Right atrium auricular region (tissue), 2 donors: ENCODE data around the gene CEACAM18. TPM values are rescaled to one million over a fixed set of nuclear protein-coding genes. Genes with fewer than 3 reads are reported as not detected.

Source experiments
- DNase-seq: peaks from one replicate; pipeline ENCODE4 v3.0.0-alpha.2; 2019; ENCODE audit warnings: low spot score
- H3K27ac ChIP-seq, 2 donors: fragments of 200-600 bp; sonication (generic); 1 replicate in 1 of 2; 2 replicates in 1 of 2; pipeline ENCODE4 v1.5.1; 2016 to 2019
- H3K27me3 ChIP-seq, 2 donors: fragments of 200-600 bp; sonication (generic); one replicate each; pipeline versions ENCODE4 v1.5.1 to v1.6.0; 2017 to 2019
- H3K36me3 ChIP-seq: fragments of 200-600 bp; sonication (generic); one replicate; pipeline ENCODE4 v1.5.1; 2016
- H3K4me1 ChIP-seq, 2 donors: fragments of 200-600 bp; sonication (generic); one replicate each; pipeline versions ENCODE4 v1.5.1 to v1.6.0; 2017 to 2019
- H3K4me3 ChIP-seq, 2 donors: fragments of 200-600 bp; sonication (generic); 1 replicate in 1 of 2; 2 replicates in 1 of 2; pipeline ENCODE4 v1.5.1; 2017 to 2019; ENCODE audit warnings: mild to moderate bottlenecking in 1 of 2, moderate library complexity in 1 of 2
- H3K9me3 ChIP-seq, 2 donors: fragments of 200-600 bp; sonication (generic); one replicate each; pipeline ENCODE4 v1.5.1; 2019
- total RNA-seq, 2 donors: library from RNA; depleted of rRNA; stranded (reverse); fragments of >200 nt; gene quantifications; one replicate each; pipeline ENCODE4 v1.1.0, GENCODE V29; 2016
- TF ChIP-seq, protein P1 (sequence below), 2 donors: fragments of 200-600 bp; sonication (generic); IDR thresholded peaks; one replicate each; pipeline ENCODE4 v1.5.1; 2019; ENCODE audit warnings: antibody characterized with exemption in 2 of 2

Gene CEACAM18
- total RNA-seq, 2 donors from 2014 or later, result not detected

DNA sequence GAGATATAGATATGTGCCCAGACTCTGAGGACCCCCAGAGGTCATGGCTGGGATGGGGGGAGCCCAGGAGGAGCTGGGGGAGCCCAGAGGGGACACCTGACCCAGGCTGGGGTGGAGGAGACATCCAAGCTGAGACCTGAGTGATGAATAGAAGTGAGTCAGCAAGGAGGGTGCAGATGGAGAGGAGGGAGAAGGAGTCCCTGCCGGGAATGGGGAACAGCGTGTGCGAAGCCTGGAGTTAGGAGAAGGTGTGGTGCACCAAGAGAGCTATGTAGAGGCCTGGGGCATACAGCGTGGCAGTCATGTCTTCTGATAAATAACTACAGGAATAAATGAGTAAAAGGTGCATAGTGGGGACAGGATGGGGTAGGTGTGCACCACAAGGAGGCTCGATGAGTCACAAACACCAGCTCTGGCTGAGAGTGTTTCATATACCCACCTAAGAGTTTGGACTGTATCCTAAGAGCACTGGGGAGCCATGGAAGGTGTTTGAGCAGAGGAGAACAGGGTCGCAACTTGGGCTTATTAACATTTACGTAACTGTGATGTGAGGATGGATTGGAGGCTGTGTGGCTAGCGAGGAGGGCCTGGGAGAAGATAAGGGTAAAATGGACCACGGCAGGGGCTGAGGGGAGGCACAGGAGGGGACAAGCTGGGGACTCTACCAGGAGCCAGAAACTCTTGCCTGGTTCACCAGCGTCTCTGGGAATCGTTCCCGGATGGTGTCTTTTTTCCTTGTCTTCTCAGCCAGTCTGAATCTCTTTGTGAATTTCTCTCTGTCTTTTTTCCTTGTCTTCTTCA, 1.4 kb downstream of the CEACAM18 start:
- Histone ChIP-seq H3K27ac (no peak overlapping the region), H3K36me3 (no peaks in the 10 kb centered on the region), H3K27me3 (no peaks in the 10 kb centered on the region), H3K9me3 (no peaks in the 10 kb centered on the region), H3K4me3 (no peak overlapping the region), H3K4me1 (no peaks in the 10 kb centered on the region)
- TF ChIP-seq, protein P1, sequence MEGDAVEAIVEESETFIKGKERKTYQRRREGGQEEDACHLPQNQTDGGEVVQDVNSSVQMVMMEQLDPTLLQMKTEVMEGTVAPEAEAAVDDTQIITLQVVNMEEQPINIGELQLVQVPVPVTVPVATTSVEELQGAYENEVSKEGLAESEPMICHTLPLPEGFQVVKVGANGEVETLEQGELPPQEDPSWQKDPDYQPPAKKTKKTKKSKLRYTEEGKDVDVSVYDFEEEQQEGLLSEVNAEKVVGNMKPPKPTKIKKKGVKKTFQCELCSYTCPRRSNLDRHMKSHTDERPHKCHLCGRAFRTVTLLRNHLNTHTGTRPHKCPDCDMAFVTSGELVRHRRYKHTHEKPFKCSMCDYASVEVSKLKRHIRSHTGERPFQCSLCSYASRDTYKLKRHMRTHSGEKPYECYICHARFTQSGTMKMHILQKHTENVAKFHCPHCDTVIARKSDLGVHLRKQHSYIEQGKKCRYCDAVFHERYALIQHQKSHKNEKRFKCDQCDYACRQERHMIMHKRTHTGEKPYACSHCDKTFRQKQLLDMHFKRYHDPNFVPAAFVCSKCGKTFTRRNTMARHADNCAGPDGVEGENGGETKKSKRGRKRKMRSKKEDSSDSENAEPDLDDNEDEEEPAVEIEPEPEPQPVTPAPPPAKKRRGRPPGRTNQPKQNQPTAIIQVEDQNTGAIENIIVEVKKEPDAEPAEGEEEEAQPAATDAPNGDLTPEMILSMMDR (IDR thresholded peaks at IDR 0.05), result no peak
- DNase-seq, result no peak

DNA sequence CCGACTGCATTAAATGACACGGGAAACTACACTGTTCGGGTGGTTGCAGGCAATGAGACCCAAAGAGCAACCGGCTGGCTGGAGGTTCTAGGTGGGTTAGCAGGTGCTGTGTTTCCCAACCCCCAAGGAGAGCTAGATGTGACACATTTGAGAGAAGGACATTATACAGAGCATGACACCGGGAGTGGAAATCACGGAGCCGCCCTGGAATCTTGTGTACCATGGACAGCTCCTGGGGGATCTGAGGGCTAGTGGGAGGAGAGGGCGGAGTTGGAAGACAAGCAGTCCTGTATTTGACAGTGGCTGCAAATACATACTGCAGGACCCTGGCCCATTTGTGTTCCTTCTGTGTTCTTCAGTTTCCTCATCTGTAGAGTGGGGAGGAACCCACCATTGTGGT, 2.3 kb downstream of the CEACAM18 start:
- H3K9me3 ChIP-seq, result no peaks in the 10 kb centered on the region
- no peak overlapping the region for H3K27ac ChIP-seq
- H3K4me1 ChIP-seq, result no peaks in the 10 kb centered on the region
- H3K36me3 ChIP-seq, result no peaks in the 10 kb centered on the region
- no peaks in the 10 kb centered on the region for H3K27me3 ChIP-seq
- TF ChIP-seq, protein P1 (IDR thresholded peaks at IDR 0.05), result no peak
- H3K4me3 ChIP-seq, result no peak overlapping the region
- DNase-seq, result no peak

DNA sequence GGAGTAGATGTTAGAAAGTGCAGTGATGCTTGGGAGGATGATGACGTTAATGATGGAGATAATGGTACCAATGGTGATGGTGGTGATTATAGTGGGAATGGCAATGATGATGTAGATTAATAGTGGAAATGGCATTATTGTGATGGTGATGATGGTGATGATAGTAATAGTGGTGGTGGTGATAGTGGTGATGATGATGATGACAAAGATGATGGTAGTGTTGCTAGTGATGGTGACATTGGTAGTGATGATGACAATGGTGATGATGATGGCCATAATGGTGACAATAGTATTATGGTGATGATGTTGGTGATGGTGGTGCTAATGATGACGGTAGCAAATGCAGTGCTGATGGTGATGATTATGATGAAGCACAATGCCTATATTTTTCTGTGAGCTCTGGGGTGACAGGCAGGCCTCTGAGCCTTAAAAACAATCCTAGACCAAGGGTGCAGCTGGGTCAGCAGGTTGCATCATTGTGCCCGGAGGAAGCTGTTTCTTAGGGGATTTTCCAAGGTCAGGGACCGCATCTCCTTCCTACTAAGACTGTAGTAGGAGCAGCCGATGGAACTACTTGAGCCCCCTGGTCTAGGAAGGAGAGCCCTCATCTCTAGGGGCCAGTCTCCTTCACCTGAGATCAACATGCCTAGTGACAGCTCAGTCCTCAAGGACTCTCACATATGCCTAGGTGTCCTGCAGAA, 7.8 kb downstream of the CEACAM18 start:
- Histone ChIP-seq H3K4me3 (no peak overlapping the region), H3K4me1 (no peaks in the 10 kb centered on the region), H3K27ac (no peak overlapping the region), H3K27me3 (no peaks in the 10 kb centered on the region), H3K36me3 (no peaks in the 10 kb centered on the region), H3K9me3 (no peaks in the 10 kb centered on the region)
- TF ChIP-seq, protein P1 (IDR thresholded peaks at IDR 0.05), result no peak
- no peak for DNase-seq

DNA sequence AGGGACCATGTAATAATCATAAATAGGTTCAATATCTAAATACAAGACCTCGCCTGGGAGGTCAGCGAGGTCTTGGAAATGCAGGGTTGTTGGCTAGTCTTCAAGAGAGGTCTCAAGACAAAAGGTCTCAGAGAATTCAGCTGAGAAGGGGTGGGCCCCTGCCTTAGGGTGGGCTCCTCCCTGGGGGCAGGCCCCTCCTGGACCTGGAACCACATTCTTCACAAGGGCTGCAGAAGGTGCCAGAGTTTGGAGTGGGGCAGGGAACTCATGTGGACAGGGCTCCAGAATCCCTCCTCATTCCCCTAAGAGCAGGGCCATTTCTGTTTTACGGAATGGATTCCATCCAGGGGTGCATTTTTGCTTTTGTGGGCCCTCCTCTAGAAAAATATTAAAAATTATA, 10.2 kb downstream of the CEACAM18 start:
- Histone ChIP-seq H3K27ac (no peak overlapping the region), H3K4me1 (no peaks in the 10 kb centered on the region), H3K36me3 (no peaks in the 10 kb centered on the region), H3K4me3 (no peak overlapping the region), H3K9me3 (no peaks in the 10 kb centered on the region), H3K27me3 (no peaks in the 10 kb centered on the region)
- DNase-seq, result no peak
- TF ChIP-seq, protein P1 (IDR thresholded peaks at IDR 0.05), result no peak

DNA sequence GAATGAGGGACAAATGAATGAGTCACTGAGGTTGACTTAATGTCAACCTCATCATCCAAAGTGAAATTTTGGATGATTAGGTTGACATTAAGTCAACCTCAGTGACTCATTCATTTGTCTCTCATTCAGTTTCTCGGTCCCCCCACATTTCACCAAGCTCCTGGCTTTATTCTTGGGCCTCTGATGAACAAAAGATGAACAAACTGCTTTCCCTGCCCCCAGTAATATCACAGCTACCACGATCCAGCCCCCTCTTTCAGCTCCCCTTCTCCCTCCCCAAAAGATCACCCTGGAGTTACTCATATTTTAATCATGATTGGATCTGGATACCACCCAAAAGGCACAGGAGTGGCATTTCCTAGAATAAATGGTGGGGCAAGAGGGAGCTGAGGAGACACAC, 10.8 kb downstream of the CEACAM18 start:
- DNase-seq, result no peak
- H3K4me1 ChIP-seq, result no peaks in the 10 kb centered on the region
- no peaks in the 10 kb centered on the region for H3K9me3 ChIP-seq
- no peaks in the 10 kb centered on the region for H3K36me3 ChIP-seq
- H3K4me3 ChIP-seq, result no peak overlapping the region
- TF ChIP-seq, protein P1 (IDR thresholded peaks at IDR 0.05), result no peak
- no peak overlapping the region for H3K27ac ChIP-seq
- no peaks in the 10 kb centered on the region for H3K27me3 ChIP-seq
